HG02588 (cell line): ENCODE measurements around the gene NIPA2.

ENCODE experiments used
- ATAC-seq: cut with Tn5 transposase; IDR thresholded peaks from one replicate; pipeline ENCODE4 v1.9.1; 2021; ENCODE audit warnings: mild to moderate bottlenecking, moderate library complexity; ENCODE audit not compliant: unreplicated experiment

NIPA2 gene

DNA sequence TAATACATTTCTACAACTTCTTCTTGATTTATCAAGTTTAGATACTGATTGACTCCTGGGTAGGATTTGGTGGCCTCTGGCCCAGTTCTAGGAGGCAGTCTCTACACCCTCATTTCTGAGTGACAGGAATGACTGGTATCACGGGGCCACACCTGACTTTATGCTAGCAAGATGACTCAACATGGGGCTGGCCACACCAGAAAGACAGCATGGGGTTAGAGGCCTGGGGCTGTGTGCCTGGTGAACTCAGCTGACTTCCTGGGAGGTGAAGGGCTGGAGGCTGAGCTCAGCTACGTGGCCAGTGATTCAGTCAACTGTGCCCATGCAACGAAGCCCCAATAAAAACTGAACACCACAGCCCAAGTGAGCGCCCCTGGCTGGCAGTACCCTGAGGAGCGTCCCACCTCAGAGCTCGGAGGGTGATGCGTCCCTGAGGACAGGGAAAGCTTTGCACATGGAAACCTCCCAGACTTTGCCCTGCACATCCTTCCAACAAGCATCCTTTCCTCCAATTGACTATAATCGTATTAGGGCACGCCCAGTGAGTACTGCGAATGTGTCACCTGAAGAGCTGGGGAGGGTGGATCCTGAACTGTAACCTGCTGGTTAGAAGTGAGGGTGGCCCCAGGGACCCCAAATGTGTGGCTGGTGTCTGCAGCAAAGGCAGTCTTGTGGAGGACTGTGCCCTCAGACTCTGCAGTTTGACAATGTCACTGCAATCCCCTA, 57.2 kb downstream of the NIPA2 start:
- ATAC-seq = peak; percentile 88

DNA sequence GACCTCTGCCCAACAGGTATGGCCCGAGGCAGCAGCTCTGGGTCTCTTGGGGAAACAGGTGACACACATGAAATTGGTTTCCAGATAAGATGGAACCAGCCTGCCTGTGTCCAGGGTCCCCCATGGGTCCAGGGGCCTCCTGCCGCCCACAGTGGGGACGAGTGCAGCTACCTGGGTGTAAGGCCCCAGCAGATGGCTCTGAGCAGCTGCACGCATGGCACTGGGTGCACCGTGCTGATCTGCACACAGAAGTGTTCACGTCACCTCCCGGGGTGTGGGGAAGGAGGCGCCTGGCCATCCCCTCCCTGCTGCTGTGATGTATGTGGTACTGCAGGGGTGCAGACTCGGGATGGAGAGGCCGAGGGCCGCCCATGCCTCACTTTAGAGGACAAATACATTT, 63.6 kb downstream of the NIPA2 start:
- ATAC-seq = no peak

DNA sequence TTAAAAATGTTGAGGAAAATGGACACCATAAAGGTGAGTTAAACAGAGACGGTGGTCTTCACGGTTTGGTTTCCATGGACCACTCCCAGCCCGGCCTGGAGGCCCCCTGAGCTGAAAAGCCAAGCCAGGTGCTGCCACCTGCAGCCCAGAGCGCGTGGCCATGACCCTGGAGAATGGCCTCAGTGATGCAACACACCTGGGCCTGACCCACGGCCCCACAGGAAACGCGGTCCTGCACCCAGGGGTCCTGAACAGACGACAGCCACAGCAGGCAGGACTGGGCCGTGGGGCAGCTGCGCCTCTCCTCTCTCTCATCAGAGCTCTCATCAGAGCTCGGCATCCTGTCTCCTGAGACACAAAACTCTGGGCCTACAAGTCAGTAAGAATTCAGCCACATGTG, 64.1 kb downstream of the NIPA2 start:
- ATAC-seq = no peak

DNA sequence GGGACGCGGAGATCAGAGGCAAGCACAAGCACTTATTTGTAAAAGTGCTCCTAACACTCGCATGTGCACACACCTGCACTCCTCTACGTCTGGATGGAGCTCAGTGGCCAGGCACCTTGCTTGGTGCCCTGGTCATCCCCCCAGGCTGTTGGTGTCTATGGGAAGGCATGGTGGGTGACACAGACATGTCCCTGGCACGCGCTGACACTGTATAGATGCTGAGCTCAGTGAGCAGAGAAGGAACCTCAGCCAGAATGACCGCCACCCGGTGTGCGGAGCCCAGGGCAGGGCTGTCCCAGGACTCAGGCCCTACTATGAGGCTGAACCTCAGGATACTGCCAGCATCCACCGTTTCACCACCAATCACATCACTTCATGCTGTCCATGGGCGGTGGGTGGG, 64.5 kb downstream of the NIPA2 start:
- no peak for ATAC-seq

GRCh38 chr15:22903427-22903826, 65.0 kb downstream of the NIPA2 start:
- ATAC-seq = no peak

GRCh38 chr15:22903961-22904534, 65.6 kb downstream of the NIPA2 start:
- no peak for ATAC-seq

DNA sequence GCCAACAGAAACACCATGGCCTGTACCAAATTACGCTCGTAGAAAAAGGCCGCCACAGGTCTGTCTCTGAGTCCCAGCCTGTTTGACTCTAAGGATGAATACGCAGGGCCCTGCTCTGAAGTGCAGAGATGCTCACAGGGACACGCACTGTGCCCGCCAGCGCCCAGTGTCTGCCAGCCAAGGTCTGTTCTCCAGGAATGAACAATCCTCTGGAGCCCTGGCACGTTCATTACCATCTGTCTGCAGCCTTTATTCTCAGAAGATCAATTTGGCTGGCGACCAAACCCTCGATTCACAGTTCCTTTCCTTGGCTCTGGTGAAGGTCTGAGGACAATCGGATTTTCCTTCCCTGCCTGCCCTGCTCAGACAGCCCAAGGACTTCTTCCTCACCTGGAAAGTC, 66.3 kb downstream of the NIPA2 start:
- ATAC-seq = no peak

DNA sequence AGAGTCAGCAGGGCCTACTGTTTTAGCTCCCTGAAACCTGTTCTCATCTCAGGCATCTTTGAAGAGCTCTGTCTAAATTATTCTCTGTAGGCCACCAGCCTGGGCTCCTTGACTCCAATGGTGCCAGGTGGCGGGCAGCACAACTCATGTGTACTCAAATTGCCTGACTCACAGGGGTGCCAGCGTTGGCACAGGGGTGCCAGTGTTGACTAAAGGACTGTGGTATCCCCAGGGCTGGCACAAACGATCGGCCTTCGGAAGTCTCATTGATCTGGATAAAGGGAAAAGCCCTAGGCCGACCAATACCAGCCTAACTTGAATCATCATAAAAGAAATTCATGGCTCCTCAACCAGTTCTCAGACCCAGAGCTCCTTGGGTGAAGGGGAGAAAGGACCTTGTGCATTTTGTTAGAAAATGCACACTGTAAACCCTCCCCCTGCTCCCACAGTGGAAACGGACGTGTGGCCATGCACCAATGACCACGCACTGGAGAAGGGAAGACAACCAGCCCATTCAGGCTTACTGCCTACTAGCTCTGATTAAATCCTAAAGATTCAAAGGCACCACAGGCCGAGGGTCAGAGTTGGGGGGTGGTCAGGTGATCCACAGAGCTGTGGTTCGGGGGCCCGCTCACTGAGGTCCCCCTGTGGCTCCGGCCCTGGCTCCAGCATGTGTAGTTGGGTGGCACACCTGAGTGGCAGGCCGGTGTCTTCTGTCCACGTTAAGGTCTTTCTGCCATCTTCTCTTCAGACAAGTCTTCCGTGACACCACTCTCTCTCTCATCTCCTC, 68.9 kb downstream of the NIPA2 start:
- ATAC-seq = no peak

GRCh38 chr15:22908830-22909229, 70.4 kb downstream of the NIPA2 start:
- ATAC-seq = no peak

GRCh38 chr15:22911306-22911705, 72.8 kb downstream of the NIPA2 start:
- no peak for ATAC-seq

DNA sequence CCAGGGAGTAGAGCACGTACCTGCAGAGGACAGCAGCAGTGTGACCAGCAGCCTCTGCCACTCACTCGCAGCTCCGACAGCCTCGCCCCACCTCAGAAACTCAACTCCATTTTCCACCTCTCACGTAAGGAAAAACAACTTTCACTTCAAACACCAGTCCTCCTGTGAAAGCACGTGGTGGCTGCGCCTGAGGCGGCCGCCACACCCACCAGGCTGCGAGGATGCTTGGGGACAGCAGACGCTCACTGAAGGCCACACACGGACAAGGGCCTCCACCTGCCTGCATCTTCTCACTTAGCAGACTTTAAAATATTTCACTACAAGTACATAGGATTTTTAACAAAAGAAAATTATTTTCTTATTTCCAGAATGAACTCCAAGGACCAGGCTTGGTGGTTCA, 73.8 kb downstream of the NIPA2 start:
- no peak for ATAC-seq

GRCh38 chr15:22913646-22914380, 75.3 kb downstream of the NIPA2 start:
- ATAC-seq = no peak

GRCh38 chr15:22915866-22916515, 77.5 kb downstream of the NIPA2 start:
- ATAC-seq = no peak

- ATAC-seq = no peak
Observed at GRCh38 chr15:22916606-22917350, 78.3 kb downstream of the NIPA2 start.

- no peak for ATAC-seq
Observed at GRCh38 chr15:22917556-22917955, 79.1 kb downstream of the NIPA2 start.
